Hematopoietic multipotent progenitor cell treated with erythropoietin and hydrocortisone succinate and interleukin-3 and kit ligand, for 15 days (in vitro differentiated cells): ENCODE results near the gene LRRC15.

Source experiments
- DNase-seq: peaks from one replicate; pipeline ENCODE4 v3.0.0-alpha.2; 2015; ENCODE audit warnings: low spot score

LRRC15 gene

DNA sequence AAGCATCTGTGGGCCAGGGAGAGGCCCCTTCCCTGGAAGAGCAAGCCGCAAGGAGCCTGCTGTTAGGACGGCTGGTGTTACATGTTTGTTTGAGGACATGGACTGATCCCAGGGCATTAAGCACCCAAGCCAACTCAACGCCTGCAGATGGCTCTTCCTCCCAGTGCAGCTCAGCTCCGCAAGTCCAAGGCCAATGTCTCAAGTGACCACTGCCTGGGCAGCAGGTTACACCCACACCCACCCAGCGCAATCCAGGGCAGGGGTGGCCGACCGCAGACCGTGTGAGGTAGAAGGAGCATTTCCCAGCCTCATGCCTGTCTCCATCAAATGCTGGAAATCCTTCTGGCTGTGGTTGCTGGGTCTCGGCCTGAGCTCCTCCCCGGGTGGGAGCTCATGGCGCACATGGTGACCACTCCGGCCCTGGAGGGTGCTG is 15.0 kb upstream of the LRRC15 start:
- no peak for DNase-seq

DNA sequence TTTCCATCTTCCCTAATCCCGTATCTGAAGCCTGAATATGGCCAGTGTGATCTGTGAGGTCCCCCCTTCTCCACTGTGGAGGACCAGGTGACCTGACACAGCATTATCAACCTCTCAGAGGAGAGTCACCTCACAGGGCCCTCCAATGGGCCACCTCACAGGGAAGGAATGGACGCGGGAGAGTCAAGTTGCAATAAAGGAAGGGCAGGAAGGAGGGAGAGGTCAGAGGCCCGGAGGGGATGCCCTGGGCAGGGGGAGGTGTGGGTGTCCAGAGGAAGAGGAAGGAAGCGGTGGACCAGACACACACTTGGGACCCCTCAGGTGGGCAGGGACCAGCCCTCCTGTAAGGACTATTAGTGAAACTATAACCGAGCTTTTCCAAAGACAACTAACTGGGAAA is 14.6 kb upstream of the LRRC15 start:
- DNase-seq: no peak

DNA sequence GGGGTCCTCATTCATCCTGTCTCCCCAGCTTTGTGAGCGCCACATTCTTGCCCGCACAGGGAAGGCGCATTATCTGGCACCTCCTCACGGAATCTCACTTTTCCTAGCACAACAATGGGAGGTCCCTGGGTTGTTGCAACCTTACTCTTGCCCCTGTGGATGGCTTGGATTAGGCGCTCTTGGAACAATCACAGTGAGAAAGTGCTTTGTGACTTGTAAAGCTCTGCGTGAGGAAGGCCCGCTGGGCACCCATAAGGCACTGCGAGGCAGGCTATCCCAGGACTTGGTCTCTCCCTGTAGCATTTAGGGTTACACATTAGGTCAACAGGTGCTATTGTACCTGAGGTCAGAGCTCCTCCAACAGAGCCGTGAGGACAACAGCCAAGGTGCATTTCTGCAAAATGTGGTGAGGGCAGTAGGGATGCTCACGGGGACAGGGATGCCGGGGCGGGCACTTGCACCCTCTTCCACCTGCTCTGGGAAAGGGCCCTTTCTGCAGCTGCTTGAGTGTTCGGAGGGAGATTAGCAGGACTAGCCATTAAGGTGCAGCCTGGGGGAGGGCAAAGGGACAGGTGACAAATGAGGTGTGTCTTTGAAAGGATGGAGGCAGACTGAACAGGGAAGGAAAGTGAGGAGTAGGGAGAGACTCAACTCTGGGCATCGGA is 13.9 kb upstream of the LRRC15 start:
- DNase-seq: no peak

DNA sequence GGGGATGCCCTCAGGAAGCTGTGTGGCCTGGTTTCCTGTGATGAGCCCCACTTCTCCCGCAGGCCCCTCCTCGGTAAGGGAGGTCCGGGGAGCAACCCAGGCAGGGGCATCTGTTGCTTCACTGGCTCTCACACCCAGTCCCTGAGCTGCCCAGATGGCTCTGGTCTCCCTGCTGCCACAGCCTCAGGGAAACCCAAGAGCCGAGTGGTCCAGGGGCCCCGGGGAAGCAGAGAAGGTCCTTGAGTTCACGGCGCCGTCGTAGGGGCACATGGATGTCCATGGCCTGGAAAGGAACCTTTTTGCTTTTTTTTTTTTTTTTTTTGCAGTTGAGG is 13.3 kb upstream of the LRRC15 start:
- no peak for DNase-seq

DNA sequence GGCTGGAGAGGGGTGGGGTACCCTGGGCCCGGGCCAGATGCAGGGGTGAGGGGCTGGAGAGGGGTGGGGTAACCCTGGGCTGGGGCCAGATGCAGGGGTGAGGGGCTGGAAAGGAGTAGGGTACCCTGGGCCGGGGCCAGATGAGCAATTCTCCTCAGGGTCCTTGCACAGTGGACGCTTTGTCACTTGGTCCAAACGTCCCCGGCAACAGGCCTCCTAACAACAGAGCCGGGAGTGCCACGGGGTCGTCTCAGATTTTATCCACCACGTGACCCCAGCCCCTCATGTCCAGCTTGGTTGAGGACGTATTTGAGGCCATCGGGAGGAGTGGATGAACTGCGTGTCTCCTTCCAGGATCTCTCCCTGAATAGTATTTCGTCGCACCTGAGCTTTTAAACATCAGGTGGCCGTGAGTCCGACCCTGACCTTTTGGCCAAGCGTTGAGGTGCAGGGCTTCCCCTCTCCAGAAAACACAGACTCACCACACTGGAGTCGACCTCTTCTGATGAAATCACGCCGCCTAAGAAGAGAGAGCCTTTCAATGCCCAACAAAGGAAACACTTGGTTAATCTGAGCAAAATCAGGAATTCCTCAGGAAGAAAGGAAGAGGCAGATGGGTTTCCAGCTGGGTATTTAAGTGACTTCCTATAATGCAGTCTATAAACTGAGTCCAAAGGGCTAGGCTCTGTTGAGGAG is 12.8 kb upstream of the LRRC15 start:
- no peak for DNase-seq

DNA sequence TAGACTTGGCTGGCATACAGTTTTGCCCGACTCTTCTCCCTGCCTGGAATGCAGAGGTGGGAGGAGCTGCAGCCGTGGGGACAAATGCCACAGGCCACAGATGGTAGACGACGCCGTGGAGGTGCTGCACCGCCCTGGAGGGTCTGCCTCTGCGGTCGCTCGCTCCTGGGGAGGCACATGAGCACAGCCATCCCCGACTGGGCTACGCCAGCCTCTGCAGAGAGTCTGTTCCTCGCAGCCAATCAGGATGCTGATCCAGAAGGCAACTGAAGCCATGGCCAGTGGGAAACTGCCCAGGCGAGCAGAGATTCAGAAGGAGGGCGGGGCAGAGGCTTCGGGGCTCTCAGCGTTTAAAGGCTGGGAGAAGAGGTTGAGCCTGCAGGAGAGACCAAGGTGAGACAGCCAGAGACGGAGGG is 11.9 kb upstream of the LRRC15 start:
- DNase-seq: no peak

DNA sequence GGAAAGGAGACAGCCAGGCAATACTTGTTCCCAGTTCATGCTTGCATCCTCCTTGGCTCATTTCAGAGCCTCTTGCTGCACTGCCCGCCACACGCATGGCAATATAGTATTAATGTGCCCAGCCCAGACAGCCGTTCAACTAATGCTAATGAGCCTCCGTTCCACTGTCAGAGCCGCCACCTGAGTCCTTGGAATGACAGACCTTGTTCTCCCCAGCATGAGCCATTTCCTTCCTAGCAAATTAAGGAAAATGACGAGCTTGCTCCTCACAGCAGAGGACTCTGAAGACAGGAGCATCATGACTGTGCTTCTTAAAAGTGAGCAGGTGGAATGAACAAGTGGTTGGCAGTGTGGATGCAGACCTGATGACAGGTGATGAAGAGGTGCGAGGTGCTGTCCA is 10.8 kb upstream of the LRRC15 start:
- no peak for DNase-seq

DNA sequence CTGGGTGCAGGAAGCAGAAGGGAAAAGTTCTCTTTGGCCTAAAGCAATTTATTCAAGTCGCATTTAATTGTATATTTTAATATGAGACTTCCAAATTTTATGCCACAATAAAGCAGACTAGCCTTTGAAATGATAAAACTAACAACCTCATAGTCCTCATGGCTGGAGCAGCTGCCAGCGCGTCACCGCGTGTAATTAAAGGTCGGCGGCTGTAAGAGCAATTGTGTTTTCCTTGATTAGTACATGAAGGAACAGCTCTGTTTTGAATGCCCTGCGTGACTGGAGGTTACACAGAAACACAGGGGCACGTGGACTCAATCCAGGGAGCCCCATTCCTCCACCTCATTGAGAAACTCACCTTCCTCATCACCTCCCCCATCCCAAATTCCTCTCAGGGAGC is 10.1 kb upstream of the LRRC15 start:
- no peak for DNase-seq

DNA sequence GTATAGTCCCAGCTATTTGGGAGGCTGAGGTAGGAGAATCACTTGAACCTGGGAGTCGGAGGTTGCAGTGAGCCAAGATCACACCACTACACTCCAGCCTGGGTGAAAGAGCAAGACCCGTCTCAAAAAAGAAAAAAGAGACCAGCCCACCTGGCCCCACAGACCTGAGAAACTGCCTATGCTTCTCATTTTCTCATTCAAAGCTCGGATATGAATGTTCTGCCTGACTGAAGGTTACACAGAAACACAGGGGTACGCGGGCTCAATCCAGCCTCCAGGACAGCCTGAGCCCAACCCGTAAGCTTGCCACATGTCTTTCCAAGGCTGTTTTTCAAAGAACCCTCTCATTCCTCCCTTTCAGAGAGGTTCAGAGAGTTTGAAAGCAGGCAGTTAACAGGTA is 9.7 kb upstream of the LRRC15 start:
- no peak for DNase-seq

DNA sequence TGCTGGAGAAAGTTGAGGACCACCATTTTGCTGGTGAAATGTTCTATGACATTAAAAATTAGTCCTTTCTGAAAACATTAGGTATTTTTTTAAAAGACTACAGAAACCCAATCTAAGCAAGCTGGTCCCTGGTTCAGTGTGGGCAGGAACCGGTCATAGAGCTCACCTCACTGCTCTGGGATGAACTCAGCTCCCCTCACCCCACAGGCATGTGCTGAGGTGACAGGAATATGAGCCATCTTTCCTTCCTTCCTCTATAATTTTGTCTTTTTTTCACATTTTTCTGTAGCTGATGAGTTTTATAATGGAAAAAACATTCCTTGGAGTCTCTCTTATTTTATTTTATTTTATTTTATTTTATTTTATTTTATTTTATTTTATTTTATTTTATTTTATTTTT is 8.2 kb upstream of the LRRC15 start:
- DNase-seq: no peak

DNA sequence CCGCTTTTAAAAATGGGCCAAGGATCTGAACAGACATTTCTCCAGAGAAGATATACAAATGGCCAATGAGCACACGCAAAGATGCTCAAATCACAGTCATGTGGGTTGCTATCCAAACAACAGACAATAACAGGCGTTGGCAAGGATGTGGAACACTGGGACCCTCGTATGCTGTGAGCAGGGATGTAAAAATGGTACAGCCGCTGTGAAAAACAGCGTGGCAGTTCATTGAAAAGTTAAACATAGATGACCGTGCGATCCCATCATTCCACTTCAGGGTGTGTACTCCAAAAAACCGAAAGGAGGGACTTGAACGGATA is 6.7 kb upstream of the LRRC15 start:
- no peak for DNase-seq

DNA sequence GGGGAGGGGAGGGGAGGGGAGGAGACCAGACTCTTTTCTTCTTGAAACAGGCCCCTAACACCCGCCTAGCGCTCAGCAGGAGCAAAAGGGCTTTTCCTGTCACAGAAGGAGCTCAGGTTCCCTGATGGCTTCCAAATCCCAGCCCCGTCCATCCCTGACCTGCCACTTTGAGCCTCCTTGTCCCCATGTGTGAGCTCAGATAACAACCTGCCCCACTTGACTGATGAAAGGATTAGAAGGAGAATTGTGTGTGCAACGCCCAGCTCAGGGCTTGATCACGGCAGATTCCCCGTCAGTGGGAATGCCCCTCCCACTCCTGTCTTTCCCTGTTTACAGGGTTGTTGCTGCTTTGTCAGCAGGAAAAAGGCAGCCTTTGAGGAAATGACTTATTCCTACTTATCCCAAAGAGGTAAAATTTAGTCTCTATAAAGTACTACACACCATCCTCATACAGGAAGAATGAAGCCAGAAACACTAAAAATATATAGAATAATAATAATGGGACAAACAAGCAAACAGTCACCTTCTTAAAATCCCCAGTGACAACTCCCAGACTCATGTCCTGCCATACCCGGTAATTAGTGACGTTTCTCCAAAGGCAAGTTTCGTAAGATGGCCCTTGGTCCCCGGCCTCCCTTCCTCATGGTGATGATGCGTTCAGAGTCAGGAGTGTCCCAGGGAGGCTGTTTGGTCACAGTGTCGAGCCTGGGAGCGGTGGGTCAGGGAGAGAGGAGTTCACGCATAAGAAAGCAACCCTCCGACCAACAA is 6.1 kb upstream of the LRRC15 start:
- DNase-seq: no peak

DNA sequence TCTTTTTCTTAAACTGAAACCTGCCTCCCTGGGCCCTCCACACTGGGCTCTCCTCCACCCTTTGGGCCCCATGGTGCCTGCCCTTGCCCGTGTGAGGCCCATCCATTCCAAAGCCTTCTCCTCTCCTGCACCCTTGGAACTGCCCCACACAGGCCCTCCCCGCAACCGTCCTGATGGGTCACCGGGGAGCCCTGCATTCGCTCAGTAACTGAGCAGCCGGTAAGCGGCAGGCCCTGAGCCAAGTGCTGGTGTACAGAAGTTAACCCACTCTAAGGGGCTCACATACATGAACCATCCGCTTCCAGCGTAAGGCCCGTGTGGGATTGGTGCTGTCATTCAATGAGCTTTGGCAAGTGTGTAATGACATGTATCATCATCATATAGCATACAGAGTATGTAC is 5.4 kb upstream of the LRRC15 start:
- DNase-seq: no peak

DNA sequence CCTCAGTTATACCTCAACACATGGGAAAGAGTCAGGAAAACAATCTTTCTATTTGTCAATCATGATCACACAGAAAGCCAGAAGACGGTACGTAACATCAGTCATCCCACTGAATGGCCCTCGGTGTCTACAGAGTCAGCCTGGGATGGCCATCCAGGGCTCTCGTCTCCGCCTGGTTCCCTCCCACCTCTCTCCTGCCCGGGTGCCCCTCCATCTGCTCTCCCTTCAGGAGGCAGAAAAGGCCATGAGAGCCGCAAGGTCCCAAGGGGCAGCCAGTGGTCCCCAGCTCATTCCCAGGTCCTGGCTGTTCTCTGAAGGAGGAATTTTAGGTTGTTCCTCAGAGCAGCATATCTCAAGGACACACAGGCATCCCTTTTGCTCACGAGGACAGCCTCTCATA is 4.4 kb upstream of the LRRC15 start:
- no peak for DNase-seq

DNA sequence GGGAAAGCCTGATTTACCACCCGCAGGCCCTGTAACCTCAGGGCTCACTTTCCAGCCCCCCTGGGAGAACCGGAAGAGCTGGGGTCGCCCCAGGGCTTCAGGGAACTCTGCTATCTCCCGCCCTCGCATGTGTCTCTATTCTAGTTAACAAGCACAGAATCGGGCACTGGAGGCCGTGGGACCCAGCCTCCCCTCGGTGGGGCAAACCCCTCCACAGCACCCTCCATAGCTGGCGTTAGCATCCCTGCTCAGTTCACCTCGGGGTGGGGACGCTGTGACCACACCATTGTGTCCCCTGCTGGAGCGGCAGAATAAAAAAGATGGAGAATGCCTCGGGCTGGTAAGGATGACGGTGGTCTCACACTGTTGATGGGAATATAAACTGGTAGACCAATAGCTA is 3.5 kb upstream of the LRRC15 start:
- DNase-seq: no peak

DNA sequence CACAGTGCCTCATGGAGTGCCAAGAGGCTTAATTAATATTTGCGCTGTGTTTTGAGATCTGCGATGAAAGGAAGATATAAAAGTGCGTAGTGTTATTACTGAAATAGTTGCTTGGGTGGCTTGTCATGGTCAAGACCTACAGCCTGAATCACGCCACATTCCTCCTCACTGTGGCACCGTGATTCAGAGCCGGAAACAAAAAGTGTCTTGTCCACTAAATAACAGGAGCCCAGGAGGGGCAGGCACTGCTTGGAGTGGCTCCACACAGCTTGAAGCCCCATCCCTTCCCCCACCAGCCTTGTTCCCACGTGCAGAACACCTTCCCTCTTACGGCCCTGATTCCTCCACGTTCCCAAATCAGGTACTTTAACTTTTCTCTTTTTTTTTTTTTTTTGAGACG is 1.2 kb upstream of the LRRC15 start:
- no peak for DNase-seq

DNA sequence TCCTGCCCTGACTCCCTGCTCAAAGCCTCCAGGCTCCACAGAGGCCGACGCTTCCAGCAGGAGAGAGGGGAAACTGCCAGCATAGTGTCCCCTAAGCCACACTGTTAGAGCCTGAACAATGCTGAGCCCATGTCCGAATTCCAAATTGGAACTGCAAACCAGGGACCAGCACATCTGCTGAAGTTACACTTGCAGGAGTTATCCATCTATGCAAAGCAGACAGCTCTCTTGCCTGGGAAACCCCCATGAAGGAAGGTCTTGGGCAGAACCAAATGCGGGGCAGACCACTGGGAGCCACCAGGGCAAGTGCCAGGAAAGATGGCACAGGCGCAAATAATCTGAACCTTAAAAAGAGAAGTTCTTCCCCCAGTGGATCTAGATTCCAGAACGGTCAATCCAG is 625 bp downstream of the LRRC15 start:
- DNase-seq: no peak

DNA sequence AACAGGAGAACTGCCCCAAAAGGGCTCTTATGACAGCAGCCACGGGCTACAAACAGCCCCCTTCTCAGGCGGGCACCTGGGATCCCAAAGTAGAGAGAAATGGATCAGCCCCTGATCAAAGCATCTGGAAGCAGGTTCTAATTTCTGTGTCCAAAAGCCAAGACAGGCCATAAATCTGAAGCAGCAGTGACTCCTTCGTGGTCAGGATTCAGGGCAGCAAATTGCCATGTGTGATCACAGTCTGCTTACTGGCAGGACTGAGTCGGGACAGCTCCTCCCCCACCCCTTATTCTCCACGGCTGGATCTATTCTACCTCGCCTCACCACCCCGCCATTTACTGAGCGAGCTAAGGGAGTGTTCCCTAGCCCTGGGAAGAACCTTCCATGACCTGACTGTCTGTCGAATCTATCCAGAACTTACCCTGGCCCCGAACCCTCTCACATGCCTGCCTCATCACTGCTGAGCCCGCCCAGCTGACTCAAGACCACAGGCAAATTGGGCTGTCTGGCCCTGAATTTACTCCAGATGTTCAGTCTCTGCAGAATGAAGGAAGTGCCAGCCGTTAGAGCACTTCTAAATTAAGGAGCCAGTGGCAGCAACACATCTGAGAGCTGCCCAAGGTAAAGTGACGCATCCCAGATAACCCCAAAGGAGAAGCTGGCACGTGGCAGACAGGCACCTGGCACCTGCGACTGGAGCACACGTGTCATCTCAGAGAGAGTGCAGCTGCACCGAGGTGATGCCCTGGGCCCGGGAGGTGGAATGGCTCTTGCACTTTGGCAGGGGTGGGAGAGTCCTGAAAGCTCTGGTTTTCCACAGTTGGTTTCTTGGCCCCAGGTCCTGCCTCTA is 1.3 kb downstream of the LRRC15 start:
- no peak for DNase-seq

DNA sequence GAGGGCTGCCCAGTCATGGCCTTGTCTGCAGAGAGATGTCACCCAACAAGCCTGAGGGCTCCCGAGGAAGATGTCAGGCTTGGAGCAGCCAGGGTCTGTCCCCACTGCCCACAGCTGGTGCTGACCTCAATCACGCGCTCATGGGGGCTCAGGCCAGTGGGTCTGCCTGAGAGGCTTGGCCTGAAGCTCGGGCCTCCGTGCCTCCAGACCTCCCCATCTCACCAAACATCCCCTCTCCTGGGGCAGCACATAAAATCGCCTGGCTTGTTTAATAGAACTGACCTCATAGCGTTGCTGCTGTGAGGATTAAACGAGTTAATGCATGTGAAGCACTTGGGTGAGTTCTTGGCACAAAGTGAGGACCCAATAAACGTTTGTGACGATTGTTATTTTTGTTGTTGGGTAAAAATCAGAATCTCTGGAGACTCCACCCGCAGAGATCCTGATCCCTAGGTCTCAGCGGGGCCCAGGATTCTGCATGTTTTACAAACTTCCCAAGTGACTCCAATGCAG is 3.5 kb downstream of the LRRC15 start:
- DNase-seq: no peak

DNA sequence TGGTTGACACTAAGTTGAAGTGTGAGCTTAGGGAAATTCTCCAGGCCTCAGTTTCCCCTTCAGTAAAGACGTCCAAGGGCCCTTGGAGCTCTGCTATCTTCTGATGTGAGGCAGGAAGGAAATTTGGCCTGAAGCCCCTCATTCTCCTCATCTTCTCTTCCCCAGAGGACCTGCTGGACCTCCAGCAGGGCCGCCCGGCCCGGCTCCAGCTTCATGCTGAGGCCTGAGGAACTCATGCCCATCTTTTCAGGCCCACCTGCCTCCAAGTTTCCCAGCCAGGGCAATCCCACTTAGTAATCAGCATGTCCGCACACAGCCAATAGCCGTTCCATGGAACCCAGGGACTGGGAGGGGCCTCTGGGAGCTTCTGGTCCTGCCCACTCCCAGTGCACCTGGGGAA is 4.0 kb downstream of the LRRC15 start:
- DNase-seq: no peak

DNA sequence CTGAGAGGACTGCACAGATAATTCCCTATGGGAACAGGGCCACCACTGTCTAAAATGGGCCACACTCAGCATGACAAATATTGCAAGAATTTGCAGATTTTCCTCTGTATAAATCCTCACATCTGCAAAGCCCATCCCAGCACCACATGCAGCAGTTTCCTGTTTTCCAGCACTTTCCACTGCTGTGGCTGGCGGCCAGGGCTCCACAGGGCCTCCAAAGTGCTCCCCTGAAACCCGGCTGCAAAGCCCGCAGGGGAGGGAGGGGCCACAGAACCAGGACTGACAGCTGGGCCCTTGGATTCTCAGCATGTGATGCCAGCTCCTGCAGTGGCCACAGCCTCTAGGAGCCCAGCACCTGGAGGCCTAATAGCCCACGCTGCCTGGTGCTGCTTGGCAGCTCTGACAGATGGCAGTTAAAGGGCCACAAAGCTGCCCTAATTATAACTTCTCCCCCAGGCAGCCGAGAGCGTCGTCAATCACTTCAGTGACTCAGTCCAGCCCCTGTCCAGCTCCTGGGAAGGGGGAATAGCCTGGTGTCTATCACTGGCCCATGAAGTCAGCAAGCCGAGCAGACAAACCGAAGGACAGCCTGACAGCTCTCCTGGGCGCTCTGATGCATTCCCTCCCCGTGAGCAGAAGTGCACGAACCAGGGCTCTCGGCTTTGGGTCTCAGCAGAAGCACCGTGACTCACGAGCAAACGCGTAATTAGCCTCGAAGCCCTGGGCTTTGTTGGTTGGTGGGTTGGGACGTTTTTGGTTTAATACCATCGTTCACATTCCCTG is 4.7 kb downstream of the LRRC15 start:
- DNase-seq: no peak

DNA sequence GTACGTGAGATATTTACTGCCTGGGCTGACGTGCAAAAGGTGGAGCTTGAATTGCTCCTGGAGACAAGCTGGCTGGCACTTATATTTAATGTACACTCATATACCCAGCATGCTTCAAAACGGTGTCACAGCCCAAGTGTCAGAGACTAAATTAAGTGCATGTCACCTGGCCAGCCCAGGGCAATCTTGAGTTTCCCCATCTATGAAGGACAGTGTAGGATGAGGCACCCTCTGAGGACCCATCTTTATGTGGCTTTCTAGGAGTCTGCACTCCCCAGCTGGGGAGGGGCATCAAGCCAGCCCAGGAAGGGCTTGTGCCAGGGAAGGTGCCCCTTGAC is 5.3 kb downstream of the LRRC15 start:
- DNase-seq: no peak
